HG02943 (cell line): ENCODE data around the gene CDT1.
"Not testable (repeated sequence)": the region's sequence is repeated elsewhere in the genome, so short reads cannot be mapped to it uniquely, and the experiment has no call there.

Experiments used
- ATAC-seq: cut with Tn5 transposase; IDR thresholded peaks from one replicate; pipeline ENCODE4 v1.9.1; 2021; ENCODE audit warnings: mild to moderate bottlenecking, low read depth, moderate library complexity; ENCODE audit not compliant: unreplicated experiment

The CDT1 gene

DNA sequence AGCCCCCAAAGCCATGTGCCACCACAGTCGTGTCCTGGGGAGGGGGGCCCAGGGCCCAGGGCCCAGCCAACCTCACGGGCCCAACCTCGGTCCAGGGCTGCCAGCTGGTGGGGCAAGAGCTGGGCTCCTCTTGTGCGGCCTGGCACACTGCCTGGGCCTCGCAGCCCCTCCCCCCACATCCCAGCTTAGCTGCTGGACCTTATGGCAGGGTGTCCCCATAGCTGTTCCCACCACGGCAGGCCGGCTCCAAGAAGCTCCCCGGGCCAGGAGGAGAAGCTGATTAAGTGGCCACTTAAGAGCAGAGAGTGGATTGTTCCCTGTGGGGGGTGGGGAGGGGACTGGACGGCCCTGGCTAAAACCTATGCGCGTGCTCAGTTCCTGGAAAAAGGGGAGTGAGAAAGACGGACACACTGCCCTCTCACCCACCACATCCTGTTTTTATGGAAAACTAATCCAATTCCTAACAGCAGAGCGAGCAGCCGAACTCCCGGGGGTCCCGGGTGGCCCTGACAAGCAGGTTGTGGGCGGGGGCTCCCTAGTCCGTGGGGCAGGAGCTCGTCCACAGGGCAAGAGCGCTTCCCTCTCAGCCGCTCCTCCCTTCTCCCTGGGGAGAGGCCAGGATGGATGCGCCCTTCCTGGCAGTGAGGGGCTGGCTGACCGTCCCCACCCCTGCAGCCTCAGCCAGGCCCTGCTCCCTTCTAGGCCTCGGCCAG, 35.4 kb upstream of the CDT1 start:
- no peak for ATAC-seq

DNA sequence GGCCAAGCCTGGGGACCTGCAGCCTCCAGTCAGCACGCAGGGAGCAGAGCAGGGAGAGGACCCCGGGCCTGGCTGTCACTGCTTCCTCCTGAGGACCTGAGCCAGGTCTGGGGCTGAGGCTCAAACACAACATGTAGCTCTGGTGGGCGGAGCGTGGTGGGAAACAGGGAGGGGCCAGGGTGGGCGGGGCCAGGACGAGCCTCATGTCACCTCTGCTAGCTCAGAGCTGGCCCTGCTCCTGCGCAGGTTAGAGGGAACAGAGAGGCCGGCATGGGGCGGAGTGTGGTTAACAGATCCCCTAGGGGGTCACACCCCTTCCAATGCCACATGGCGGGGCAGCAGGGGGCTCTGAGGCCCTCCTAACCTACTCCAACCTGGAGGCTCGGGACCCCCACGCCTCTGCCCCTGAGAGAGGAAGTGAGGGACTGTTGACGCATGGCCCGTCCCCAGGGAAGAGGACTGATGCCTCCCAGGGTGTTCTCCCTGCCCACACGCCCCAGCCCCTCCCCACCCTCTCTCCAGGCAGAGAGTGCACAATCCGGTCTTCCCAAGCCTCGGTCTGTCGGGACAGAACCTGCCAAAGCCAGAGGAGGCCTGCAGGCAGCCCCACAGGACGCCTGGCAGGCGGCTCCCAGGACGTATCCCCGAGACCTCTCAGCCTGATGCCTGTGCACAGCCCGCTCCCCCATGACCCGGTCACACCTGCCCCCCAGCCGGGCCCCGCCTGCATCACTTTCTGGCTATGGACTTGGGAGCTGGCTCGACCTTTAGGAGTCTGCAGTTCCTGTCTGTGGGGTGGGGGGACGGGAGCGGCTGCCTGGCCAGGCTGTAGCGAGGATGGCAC, 33.8 kb upstream of the CDT1 start:
- ATAC-seq: no peak

DNA sequence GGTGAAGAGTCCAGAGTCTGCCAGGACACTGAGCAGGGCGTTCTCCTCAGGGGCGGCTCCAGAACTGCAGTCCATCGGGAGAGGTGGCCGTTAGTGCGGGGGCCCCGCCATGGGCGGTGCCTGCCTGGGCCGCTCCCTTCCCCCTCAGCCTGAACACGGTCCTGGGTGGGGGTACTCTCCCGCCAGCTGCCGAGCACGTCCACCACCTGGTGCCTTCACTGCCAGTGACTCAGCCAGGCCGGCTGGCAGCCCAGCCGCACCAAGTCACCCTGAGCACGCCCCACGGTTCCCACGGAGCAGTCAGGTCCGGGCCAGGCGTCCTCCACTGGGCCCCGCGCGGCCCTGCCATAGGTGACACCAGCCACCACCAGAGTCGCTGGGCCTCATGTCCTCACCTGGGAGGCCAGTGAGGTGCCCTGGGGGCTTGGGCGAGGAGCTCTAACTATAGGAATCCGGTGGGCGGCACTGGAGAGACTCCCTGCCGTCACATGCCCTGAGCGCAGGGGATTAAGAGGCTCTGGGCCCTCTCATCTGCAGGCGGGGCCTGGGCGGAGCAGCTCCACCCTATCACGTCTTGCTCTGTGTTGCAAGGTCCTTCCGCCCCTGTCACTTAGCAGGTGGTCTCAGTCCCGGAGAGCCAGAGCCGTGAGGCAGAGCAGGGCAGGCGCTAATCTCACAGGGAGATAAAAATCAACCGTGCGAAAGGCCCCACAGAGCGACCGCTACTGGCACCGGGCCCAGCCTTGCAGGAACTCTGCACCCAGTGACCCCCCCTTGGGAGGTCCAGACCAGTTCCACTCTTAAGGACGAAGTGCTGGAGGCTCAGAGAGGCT, 32.9 kb upstream of the CDT1 start:
- ATAC-seq: no peak

DNA sequence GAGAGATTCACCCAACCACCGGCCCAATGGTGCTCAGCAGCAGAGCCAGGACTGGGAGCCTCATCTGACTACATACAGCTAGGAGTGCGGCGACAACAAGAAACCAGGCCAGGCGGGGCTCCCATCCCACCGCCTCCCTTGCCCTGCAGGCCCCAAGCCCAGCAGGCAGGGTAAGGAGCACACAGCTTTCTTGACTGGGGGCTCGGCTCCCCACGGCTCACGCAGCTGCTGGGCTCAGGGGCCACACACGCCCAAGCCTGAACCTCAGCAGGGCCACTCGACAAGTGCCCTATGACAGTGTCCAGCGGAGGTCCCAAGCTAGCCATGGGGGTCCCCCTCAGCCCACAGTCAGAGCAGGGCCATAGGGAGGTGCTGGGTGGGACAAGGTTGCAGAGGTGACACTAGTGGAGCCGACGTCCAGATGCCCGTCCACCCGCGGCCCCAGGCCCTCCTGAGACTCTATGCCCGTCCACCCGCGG, 32.3 kb upstream of the CDT1 start:
- ATAC-seq: no peak

DNA sequence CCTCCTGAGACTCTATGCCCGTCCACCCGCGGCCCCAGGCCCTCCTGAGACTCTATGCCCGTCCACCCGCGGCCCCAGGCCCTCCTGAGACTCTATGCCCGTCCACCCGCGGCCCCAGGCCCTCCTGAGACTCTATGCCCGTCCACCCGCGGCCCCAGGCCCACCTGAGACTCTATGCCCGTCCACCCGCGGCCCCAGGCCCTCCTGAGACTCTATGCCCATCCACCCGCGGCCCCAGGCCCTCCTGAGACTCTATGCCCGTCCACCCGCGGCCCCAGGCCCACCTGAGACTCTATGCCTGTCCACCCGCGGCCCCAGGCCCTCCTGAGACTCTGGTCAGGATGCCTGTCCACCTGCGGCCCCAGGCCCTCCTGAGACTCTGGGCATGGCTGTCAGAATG, 31.8 kb upstream of the CDT1 start:
- not testable (repeated sequence) for ATAC-seq

DNA sequence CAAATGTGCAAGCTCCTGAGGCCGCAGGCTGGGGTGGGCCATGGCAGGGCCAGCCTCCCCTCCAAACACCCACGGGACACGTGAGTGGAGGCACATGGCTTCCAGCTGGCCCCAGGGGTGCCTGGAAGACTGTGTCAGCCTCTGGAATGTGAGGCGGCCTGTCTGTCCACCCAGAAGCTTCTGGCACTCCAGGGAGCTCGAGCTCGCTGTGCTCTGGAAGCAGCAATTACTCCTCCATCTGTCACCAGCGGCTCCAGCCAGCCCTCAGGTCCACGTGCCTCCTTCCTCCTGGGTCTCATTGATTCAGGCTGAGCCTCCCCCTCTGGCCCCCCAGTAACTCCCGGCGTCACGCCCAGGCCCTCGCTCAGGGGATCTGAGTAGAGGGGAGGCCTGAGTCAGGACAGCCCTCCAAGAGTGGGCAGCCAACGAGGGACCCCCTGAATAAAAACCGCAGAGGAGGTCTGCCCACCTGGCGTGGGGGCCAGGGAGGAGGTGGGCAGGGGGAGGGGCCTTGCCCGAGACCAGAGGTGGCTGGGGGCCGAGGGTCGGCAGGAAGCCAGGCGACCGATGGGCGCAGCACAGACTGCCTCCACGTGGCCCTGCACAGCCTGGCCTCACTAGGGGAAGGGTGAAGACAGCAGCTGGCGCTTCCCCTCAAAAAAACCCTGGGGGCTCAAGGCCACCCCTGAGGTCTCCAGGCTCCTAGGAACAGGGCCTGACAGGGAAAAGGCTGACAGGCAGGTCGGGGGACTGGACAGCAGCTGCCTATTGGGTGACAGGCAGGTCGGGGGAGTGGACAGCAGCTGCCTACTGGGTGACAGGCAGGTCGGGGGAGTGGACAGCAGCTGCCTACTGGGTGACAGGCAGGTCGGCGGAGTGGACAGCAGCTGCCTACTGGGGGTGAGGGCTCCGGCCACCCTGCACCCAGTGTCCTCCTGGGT, 30.4 kb upstream of the CDT1 start:
- no peak for ATAC-seq

DNA sequence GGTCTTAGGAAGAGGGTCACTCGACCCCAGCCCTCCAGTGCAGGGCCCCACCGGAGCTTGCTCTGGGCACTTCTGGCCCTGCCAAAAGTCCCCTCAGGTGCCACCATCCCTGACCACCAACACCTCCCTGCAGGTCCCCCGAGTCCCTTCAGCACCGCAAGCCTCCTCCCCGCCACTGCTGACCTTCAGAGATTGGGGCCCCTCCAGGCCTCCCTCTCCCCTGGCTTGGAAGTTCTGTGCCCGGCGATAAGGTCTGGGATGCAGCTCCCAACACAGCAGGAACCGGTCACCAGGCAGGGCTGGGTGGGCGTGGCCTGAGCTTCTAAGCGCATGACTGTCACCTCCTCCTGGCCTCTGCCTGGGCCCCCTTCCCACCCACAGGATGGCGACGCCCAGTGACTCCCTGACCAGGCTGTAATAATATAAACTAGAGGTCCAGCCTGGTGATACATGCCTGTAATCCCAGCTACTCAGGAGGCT, 29.7 kb upstream of the CDT1 start:
- ATAC-seq: no peak

DNA sequence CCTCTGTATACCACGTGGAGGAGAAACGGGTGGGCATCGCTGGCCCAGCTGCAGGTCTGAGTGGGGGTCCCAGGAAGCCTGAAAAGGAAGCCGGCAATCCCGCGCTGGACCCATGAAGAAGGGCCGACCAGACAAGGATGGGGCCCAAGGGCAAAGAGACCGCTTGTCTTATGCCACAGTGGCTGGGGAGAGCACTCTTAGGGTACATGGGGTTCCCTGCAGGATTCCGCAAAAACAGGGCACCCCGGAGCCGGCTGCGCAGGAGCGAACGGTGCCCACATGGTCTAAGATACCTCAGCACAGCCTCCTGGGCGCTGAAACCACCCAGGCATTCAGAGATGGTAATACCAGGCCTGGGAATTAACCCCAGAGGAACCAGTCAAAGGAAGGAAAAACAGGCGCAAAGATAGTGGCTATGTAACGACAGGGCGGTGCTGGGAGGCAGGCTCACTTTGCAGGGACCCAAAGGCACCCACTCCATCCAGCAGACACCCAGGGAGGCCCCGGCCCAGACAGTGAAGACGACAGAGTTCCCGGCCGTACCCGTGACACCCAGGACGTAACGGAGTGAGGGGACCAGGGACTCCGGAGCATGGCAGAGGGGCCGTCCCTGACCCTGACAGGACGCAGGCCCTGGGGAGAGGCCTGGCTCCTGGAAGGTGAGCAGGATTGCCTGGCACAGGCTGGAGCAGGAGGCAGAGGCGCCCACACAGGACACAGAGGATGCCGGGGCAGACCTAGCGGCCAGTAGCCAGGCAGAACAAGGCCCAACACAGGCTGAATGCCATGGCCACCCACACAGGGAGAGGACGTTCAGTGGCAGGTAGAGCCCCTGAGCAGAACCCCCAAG, 28.8 kb upstream of the CDT1 start:
- no peak for ATAC-seq

DNA sequence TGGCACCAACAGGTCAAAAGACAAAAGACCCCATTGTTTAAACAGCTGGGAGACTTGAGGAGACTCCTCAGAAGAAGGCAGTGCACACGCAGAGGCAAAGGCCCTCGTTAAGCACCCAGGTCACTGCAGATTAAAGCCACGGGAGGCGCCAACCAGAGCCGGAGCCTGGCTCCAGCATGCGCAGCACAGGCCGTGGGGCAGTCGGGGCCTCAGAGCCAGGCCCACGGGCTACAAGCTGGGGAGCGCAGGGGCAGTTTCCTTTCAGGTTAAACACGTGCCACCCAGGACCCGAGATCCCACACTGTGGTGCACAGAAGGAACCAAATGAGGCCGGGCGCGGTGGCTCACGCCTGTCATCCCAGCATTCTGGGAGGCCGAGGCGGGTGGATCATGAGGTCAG, 27.8 kb upstream of the CDT1 start:
- no peak for ATAC-seq

DNA sequence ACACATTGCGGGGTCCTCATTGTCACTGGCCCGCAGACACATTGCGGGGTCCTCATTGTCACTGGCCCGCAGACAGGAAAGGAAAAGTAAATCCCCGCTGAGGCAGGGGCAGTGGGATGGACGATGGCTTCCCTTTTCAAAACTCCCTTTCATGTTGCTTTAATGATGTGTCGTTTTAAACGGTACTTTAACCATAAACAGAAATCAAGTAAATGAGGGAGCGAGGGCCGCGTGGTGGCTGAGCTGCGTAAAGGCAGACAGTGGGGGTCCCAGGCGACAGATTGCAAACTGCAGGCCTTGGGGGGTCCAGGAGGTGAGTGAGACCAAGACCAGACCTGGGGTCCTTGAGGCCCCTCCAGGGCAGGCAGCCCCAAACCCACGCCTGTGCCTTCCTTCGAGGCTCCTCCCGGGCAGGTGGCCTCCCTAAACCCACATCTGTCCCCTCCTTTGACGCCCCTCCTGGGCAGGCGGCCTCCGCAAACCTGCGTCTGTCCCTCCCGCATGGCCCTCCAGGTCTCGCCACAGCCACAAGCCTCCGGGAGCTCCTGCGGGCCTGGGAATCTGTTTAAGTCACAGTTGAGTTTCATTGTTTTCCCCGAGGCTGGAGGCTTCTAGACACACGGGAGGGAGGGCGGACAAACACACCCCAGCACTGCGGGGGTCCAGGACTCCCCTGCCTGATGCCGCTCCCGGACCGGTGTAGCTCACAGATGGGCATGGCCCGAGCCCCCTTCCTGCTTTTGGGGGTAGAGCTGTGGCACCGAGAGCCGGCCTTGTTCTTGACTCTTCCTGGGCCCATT, 25.9 kb upstream of the CDT1 start:
- ATAC-seq: no peak

DNA sequence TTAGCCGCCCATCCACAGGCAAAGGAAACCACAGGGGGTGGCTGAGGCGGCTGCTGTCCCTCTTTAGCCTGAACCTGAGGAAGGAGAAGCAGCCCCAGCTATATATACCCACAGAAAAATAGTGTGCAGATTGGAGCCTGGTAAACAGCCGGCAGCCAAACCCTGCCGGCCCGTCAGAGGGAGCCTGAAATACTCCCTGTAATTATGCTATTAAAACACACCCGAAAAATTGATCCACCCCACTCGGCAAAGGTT, 25.4 kb upstream of the CDT1 start:
- ATAC-seq: no peak

DNA sequence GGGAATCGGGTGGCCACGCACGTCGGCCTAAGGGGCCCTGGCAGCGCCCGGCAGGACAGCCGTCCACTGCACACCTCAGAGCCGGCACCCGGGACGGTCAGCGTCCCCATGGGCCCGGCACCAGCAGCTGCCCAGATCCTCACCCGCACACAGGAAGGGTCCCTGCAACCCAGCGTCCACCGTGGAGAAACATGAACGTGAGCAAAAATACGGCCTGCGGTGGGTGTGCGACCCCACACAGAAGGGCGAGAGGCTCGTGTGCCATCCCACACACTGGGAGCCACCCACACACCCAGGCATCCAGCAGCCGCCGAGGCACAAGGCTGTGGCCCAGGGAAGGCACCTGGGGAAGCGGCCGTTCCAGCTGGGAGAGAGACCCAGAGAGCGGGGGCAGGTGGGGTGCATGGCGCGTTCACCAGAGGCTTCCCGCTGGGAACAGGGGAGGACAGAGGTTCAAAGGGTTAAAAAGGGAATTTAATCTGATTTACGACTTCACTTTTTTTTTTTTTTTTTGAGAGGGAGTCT, 25.0 kb upstream of the CDT1 start:
- ATAC-seq: no peak

DNA sequence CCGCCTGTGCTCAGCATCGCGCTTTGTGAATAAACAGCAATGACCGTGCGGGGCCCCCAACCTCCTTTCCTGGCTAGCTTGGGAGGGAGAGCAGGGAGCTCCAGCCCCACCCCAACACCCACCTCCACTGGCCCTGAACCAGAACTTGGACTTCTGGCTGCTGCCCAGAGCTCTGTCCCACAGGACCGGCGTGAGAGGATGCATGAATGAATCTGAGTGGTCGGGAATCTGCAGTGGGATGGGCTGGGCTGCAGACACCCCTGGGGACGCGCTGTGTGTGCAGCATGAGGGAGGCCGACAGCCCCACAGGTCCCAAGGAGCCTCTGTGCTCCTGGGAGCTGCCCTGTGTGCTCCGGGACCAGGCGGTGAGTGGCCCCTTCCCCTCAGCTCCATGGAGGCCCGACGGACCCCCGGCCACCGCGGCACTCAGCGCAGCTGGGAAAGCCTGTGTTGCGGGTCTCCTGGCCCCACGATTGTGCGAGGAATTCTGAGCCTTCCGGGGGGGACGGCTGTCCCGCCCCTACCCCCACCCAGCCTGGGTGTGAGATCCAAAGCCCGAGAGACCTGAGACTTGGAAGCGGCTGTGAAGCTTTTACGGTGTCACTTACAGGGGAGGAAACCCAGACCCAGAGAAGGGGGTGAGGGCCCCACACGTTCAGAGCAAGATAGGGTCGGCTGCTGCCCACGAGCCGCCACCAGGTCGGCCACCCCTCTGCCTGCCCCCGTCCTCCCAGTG, 24.0 kb upstream of the CDT1 start:
- no peak for ATAC-seq

DNA sequence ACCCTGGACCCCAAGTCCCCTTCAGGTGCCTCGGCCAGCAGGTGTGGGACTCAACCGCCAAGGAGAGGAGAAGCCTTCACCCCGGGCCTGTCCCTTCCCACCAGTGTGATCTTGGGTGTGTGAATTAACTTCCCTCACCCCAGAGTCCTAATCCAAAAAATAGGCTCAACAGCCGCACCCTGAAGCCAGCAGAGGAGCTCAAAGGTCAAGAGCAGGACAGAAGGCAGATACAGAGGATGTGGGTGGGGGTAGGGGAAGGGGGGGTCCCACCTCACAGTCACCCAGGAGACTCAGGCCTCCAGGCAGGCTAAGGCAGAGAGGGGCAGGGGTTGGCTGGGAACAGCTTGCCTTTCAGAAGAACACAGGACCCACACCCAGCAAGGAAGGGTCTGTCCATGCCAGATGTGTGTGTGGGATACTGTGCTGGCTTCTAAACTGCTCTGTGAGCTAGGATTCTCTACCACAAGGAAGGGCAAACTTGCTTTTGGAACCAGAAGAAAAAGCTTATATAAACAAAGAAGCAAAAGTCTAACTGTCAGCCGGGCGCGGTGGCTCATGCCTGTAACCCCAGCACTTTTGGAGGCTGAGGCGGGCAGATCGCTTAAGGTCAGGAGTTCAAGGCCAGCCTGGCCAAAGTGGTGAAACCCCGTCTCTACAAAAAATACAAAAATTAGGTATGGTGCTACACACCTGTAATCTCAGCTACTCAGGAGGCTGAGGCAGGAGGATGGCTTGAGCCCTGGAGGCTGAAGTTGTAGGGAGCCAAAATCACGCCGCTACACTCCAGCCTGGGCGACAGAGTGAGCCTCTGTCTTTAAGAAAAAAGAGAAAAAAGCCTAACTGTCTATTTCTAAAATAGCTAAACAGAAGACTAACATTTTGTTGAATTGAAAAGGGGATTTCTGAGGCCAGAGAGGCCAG, 23.2 kb upstream of the CDT1 start:
- no peak for ATAC-seq

DNA sequence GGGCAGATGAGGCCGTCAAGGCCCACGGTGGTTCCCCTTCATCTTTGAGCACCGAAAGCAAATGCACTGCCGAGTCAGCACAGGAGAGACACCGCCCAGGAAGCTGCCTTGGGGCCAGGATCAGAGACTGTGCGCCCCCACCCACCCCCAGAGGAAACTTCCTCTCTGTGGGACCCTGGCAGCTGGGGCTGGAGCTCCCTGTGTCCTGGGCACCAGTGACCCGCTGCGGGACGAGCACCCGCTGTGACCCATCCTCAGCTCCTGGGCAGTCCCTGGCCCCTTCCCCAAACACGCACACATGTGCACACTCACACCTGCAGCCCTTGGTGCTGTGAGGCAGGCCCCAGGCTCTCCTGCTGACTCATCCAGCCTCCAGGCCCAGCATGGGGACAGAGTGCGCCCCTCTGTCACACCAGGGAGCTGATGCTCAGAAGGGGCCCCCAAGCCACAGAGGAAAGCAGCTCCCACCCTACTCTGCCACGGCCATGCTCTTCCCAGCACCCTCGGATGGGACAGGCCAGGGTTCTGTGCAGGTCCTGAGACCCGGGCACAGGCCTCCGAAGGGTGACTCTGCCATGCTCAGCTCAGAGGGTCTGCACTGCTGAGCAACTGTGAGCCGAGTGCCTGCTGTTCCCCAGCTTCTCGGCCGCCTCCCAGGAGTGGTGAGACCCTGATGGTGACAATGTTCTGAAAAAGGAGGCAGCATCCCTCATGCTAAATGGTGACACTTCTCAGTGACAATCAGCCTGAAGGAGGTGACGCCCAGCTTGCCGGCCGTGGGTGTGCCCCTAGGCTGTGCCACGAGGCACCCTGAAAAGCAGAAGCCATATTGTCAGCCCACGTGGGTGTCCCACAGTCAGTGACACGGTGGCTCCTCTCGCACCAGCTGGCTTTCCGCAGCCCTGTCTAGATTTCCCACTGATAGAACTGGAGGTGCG, 22.2 kb upstream of the CDT1 start:
- ATAC-seq: no peak
